ENCODE results near the gene MACROD1. TPM values are rescaled to one million over a fixed set of nuclear protein-coding genes. Genes with fewer than 3 reads are reported as not detected.

Gene MACROD1
- total RNA-seq, 2 donors from 2014 or later: 24.7 to 65.4 TPM

DNA sequence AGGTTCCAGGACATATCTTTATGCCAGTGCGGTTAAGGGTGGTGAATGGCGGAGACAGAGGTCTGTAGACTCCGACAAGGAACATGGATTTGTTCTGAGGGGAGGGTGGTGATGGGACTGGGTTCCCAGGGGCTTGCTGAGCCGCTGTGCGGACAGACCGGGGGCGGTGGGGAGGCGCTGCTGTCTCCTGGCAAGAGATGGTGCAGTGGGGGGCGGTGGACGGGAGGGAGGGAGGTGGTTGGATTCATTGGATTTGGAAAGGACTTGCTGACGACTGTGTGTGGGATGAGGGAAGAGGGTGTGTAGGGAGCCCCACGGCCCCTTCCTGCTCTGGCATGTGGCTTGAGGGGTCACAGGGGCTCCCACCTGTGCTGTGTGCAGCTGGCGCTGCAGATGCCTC, 87.0 kb downstream of the MACROD1 start:
- Histone ChIP-seq H3K9me3 (no peaks in the 10 kb centered on the region), H3K27me3 (no peaks in the 10 kb centered on the region), H3K36me3 (replicated peaks in 1 of 2; ENCODE audit: insufficient read depth in 1 of 2, low read depth in 2 of 2) (no peaks in the 10 kb centered on the region), H3K4me1 (peaks cover 25% of the 10 kb centered on the region), H3K27ac (no peak overlapping the region), H3K4me3 (no peak overlapping the region)
- WGBS, 2 donors: 82 to 85% methylated on average over 13 of the region's 13 CpGs
- ATAC-seq (no peak), DNase-seq (no peak)
- intact Hi-C loops (cut with DNase I): no loop called here
- no peak for TF ChIP-seq CTCF (IDR thresholded peaks at IDR 0.05)
- no peak for TF ChIP-seq POLR2A (IDR thresholded peaks at IDR 0.05)

- WGBS, 2 donors: 83 to 88% methylated on average over 6 to 9 of the region's 11 CpGs
- intact Hi-C loops (cut with DNase I): no loop called here
These were observed 87.6 kb downstream of the MACROD1 start for GRCh38 chr11:64078284-64078683.

DNA sequence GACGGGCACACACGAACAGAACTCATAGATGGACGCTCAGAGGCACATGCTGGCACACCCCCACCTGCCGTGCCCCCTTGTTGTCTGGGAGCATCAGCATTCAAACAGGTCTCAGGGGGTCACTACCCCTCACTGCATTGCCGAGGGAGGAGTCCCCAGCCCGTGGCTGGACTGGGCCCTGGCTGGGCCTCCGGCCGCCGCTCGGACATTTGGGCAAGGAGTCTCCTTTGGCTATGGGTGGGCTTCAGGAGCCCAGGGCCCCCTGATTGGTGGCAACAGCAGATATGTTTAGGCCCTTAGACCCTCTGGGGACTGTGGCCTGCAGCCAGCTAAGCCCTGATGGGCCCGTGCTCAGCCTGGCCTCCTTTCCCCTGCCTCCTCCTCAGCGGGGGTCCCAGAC, 88.3 kb downstream of the MACROD1 start:
- TF ChIP-seq POLR2A (IDR thresholded peaks at IDR 0.05): no peak
- intact Hi-C loops (cut with DNase I): no loop called here
- Histone ChIP-seq H3K4me1 (peaks cover 15% of the 10 kb centered on the region), H3K36me3 (replicated peaks in 1 of 2; ENCODE audit: insufficient read depth in 1 of 2, low read depth in 2 of 2) (no peaks in the 10 kb centered on the region), H3K9me3 (no peaks in the 10 kb centered on the region), H3K27me3 (no peaks in the 10 kb centered on the region), H3K4me3 (no peak overlapping the region), H3K27ac (no peak overlapping the region)
- DNase-seq (no peak), ATAC-seq (no peak)
- 88 to 93% methylated on average over 4 to 11 of the region's 12 CpGs for WGBS, 2 donors

More at GRCh38 chr11:64078284-64078683, 87.6 kb downstream of the MACROD1 start:
- Histone ChIP-seq H3K4me1 (peaks cover 19% of the 10 kb centered on the region), H3K27me3 (no peaks in the 10 kb centered on the region), H3K9me3 (no peaks in the 10 kb centered on the region), H3K4me3 (no peak overlapping the region), H3K27ac (no peak overlapping the region), H3K36me3 (replicated peaks in 1 of 2; ENCODE audit: insufficient read depth in 1 of 2, low read depth in 2 of 2) (no peaks in the 10 kb centered on the region)
- no peak for TF ChIP-seq POLR2A (IDR thresholded peaks at IDR 0.05)
- TF ChIP-seq CTCF (IDR thresholded peaks at IDR 0.05): no peak
- ATAC-seq (no peak), DNase-seq (no peak)

DNA sequence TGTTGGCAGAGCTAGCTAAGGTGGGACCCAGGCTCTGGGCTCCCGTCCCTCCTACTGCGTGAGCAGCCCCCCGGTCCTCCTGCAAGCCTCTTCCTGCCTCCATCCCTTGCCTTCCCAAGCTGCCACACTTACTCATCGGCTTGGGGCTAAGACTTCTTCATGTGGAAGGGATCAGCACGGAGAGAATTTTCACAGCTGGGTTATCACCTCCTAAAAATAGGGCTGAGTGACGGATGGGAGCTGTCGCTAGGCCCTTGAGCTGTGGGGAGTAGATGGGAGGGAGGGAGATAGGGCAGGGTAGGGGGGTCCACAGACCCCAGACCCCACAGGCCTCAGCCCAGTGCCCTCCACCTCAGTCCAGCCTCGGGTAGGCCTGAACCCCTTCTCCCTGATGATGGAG, 89.2 kb downstream of the MACROD1 start:
- 89 to 95% methylated on average over 5 to 8 of the region's 8 CpGs for WGBS, 2 donors
- ATAC-seq (no peak), DNase-seq (no peak)
- TF ChIP-seq CTCF (IDR thresholded peaks at IDR 0.05): no peak
- Histone ChIP-seq H3K9me3 (no peaks in the 10 kb centered on the region), H3K27ac (no peak overlapping the region), H3K27me3 (no peaks in the 10 kb centered on the region), H3K4me3 (no peak overlapping the region), H3K36me3 (replicated peaks in 1 of 2; ENCODE audit: insufficient read depth in 1 of 2, low read depth in 2 of 2) (no peaks in the 10 kb centered on the region), H3K4me1 (peaks cover 14% of the 10 kb centered on the region)
- intact Hi-C loops (cut with DNase I): no loop called here

DNA sequence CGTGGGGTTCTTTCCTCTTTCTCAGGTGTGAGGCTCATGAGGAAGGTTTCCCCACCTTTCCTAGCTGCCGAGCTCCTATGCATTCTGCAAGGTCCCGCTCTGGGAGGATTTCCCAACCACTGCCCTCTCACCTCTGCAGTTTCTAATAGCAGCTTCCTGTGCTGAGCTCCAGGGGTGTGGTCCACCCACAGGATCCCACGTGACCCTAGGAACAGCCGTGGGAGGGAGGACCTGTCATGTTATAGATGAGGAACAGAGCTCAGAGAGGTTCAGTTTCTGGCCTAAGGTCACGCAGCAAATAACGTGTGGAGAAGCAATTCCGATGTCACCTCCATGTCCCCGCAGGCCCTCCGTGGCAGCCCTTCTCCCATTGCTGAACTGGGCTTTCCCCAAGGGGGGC, 91.7 kb downstream of the MACROD1 start:
- ATAC-seq: no peak
- Histone ChIP-seq H3K9me3 (no peaks in the 10 kb centered on the region), H3K4me3 (no peak overlapping the region), H3K27me3 (no peaks in the 10 kb centered on the region), H3K36me3 (replicated peaks in 1 of 2; ENCODE audit: insufficient read depth in 1 of 2, low read depth in 2 of 2) (no peaks in the 10 kb centered on the region), H3K27ac (no peak overlapping the region), H3K4me1 (peaks cover 13% of the 10 kb centered on the region)
- intact Hi-C loops (cut with DNase I): no loop called here
- no peak for TF ChIP-seq CTCF (IDR thresholded peaks at IDR 0.05)
- no peak for TF ChIP-seq POLR2A (IDR thresholded peaks at IDR 0.05)
- 70 to 76% methylated on average over 9 to 10 of the region's 10 CpGs for WGBS, 2 donors
- DNase-seq: no peak
